ENCODE measurements around the gene HMGN1.

The HMGN1 gene

DNA sequence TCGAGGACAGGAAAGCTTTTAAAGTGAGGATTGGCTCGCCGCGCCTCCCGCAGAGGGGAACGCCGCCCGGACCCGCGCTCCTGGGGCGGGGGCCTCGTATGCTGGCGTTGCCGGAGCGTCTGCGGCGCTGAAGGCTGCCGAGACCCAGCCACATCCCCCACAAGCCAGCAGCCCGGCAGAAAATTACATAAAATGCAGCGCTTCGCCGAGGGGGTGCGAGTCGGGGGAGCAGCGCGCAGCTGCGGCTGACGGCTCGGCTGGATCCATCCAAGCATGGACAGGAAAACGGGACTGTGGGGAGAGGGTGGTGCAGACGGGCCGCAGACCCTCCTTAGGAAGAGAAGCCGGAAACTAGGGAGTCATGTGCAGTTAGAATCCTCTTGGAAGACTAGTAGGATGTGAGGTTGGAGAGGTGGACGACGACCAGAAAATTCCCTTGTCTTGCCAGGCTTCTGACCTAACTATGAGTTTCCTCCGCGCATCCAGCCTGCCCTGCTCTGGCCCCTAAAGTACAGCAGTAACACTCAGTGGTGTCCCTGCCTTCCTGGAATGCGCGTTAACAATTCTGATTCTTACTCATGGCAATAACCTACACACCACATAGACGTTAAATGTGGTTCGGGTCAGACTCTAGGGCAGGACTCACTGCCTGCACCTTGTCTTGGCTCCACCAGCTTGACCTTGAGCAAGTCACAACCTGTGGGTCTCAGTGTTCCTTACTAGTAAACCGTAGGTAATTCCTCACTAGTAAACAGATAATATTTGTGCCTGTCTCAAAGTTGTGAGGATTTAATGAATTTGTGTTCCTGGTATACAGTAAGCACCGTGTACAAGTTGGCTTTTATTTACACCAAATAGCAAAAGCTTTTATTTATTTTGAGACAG lies 34.5 kb downstream of the HMGN1 start:
- no peaks in the 10 kb centered on the region for H3K27me3 ChIP-seq (ENCODE audit: low read depth, low read length)
- peak overlapping the region; percentile 86 for H3K27ac ChIP-seq (ENCODE audit: low read length)
- peak overlapping the region; percentile 79 to 80 for H3K4me3 ChIP-seq (ENCODE audit: low read depth in 1 of 2, low read length in 2 of 2)
- H3K4me1 ChIP-seq (ENCODE audit: control insufficient read depth in 1 of 2, insufficient read depth in 2 of 2, low read length in 2 of 2) = peaks cover 0 to 12% of the 10 kb centered on the region in 2 donors
- H3K36me3 ChIP-seq (ENCODE audit: control insufficient read depth in 1 of 2, insufficient read depth in 2 of 2, low read length in 2 of 2) = peaks cover 0 to 4% of the 10 kb centered on the region in 2 donors
- no peaks in the 10 kb centered on the region for H3K9me3 ChIP-seq (ENCODE audit: control insufficient read depth in 1 of 2, low read length in 2 of 2)

DNA sequence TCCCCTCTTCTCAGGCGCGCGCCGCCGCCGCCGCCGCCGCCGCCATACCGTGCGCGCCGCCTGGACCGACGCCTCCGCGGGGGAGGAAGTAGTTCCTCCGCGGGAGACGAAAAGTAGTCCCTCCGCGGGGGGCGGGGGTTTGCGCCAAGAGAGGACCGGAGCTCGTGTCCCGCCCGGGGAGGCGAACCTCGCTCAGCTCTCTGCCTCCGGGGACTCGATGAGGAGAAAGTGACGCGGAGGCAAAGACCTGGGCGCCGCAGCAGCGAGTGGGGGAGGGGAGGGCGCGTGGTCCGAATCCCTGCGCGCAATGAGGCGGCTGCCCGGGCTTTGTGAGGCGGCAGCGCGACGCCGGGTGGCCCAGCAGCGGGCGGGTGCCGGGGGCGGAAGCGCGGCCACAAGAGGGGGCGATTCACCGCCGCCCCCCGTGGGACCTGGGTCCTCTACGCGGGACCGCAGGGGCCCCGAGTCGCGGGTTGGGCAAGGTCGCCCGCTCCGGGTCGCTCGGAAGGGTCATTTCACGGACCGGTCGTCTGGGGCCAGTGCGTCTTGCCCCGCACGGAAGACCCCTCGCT lies 35.2 kb downstream of the HMGN1 start, which contains the start of gene BRWD1:
TSS of gene BRWD1 (minus strand) at position 62 of the 572 bp plus-strand sequence. CDS start 141 bp downstream, outside the sequence.
- no peaks in the 10 kb centered on the region for H3K9me3 ChIP-seq (ENCODE audit: control insufficient read depth in 1 of 2, low read length in 2 of 2)
- H3K4me3 ChIP-seq (ENCODE audit: low read depth in 1 of 2, low read length in 2 of 2) = peak within 1 kb of the TSS; percentile 79 to 80
- peaks cover 0 to 12% of the 10 kb centered on the region in 2 donors for H3K4me1 ChIP-seq (ENCODE audit: control insufficient read depth in 1 of 2, insufficient read depth in 2 of 2, low read length in 2 of 2)
- peaks cover 1 to 4% of the 10 kb centered on the region in 2 donors for H3K36me3 ChIP-seq (ENCODE audit: control insufficient read depth in 1 of 2, insufficient read depth in 2 of 2, low read length in 2 of 2)
- H3K27me3 ChIP-seq (ENCODE audit: low read depth, low read length) = no peaks in the 10 kb centered on the region
- peak within 1 kb of the TSS; percentile 86 for H3K27ac ChIP-seq (ENCODE audit: low read length)

DNA sequence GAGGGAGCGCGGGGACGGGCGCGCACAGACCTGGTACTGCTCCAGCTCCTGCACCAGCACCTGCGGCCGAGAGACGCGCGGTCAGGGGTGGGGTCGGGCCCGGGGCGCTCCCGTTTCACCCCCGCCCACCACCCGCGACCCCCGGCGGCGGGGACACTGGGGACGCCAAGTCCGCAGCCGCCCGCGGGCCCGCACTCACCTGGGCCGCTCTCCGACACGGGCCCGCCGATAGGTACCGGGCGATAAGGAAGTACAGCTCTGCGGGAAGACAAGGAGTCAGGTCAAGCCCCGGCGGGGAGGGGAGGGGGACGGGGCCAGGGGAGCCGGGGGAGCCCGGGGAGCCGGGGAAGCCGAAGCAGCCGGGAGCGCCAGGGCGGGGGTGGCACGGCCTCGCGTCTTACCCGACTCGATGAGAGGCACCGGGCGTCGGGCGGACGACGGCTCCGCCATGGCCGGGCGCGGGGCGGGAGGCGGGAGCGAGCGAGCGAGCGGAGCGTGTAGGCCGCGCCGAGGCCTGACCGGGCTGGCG lies 35.8 kb downstream of the HMGN1 start:
- H3K9me3 ChIP-seq (ENCODE audit: control insufficient read depth in 1 of 2, low read length in 2 of 2) = no peaks in the 10 kb centered on the region
- peaks cover 4% of the 10 kb centered on the region in 2 donors for H3K36me3 ChIP-seq (ENCODE audit: control insufficient read depth in 1 of 2, insufficient read depth in 2 of 2, low read length in 2 of 2)
- H3K4me3 ChIP-seq (ENCODE audit: low read depth in 1 of 2, low read length in 2 of 2) = peak overlapping the region; percentile 16 to 80
- H3K27ac ChIP-seq (ENCODE audit: low read length) = no peak overlapping the region
- H3K27me3 ChIP-seq (ENCODE audit: low read depth, low read length) = no peaks in the 10 kb centered on the region
- H3K4me1 ChIP-seq (ENCODE audit: control insufficient read depth in 1 of 2, insufficient read depth in 2 of 2, low read length in 2 of 2) = peaks cover 0 to 12% of the 10 kb centered on the region in 2 donors

DNA sequence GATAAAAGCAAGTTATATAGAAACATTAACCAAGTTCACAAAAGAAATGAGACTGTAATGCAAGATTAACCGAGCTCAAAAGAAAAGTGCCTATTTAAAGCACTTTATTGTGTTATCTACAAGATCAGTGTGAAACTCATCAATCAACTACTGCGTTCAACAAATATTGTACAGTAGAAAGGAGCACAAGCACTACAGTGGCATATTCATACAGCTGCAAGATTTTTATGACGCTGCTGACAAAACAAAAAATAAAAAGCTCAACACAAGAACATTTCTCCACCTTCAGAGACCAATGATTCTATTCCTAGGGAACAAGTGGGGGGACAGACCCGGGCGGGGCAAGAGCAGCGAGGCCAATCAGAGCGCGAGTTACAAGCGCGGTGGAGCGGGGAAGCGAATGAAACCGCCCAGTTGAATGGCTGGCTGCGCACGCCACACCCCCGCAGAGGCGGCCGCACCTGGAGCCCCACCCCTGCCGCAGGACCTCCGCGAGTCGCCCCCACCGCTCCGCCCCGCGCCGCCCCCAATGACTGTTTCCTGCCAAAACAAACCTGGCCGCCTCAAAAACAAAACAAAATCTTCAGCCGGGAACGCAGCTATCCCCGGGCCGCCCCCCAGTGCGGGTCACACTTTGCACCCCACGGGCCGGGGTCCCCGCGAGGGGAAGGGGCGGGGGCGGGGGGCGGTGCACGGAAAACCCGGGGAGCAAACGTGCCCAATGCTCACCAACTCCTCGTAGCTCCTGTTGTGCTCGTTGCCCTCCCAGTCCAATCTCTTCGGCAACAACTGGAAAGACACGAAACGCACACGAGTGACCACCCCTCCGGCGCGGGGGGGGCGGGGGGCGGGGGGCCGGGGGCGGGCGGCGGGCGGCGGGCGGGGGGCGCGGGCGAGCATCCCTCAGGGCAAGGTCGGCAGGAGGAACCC lies 36.5 kb downstream of the HMGN1 start:
- Histone ChIP-seq H3K27ac (ENCODE audit: low read length) (no peak overlapping the region), H3K36me3 (ENCODE audit: control insufficient read depth in 1 of 2, insufficient read depth in 2 of 2, low read length in 2 of 2) (peaks cover 4% of the 10 kb centered on the region in 2 donors), H3K4me1 (ENCODE audit: control insufficient read depth in 1 of 2, insufficient read depth in 2 of 2, low read length in 2 of 2) (peaks cover 0 to 12% of the 10 kb centered on the region in 2 donors), H3K27me3 (ENCODE audit: low read depth, low read length) (no peaks in the 10 kb centered on the region), H3K9me3 (ENCODE audit: control insufficient read depth in 1 of 2, low read length in 2 of 2) (no peaks in the 10 kb centered on the region), H3K4me3 (ENCODE audit: low read depth in 1 of 2, low read length in 2 of 2) (peak overlapping the region; percentile 58 to 80)

DNA sequence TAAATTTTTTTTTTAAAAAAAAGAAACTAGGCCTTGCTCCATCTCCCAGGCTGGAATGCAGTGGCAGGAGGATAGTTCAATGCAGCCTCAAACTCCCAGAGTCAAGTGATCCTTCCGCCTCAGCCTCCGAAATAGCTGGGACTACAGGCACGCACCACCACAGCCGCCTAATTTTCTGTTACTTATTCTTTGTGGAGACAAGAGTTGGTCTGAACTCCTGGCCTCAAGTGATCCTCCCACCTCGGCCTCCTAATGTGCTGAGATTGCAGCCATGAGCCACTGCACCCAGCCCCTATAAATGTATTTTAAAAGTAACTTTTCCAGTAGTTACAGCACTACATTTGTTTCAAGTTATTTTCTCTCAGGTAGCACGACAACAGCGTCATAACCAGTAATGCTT lies 37.7 kb downstream of the HMGN1 start:
- H3K4me3 ChIP-seq (ENCODE audit: low read depth in 1 of 2, low read length in 2 of 2) = no peak overlapping the region
- peaks cover 4% of the 10 kb centered on the region in 2 donors for H3K36me3 ChIP-seq (ENCODE audit: control insufficient read depth in 1 of 2, insufficient read depth in 2 of 2, low read length in 2 of 2)
- no peaks in the 10 kb centered on the region for H3K27me3 ChIP-seq (ENCODE audit: low read depth, low read length)
- H3K27ac ChIP-seq (ENCODE audit: low read length) = no peak overlapping the region
- no peaks in the 10 kb centered on the region for H3K9me3 ChIP-seq (ENCODE audit: control insufficient read depth in 1 of 2, low read length in 2 of 2)
- peaks cover 0 to 12% of the 10 kb centered on the region in 2 donors for H3K4me1 ChIP-seq (ENCODE audit: control insufficient read depth in 1 of 2, insufficient read depth in 2 of 2, low read length in 2 of 2)

DNA sequence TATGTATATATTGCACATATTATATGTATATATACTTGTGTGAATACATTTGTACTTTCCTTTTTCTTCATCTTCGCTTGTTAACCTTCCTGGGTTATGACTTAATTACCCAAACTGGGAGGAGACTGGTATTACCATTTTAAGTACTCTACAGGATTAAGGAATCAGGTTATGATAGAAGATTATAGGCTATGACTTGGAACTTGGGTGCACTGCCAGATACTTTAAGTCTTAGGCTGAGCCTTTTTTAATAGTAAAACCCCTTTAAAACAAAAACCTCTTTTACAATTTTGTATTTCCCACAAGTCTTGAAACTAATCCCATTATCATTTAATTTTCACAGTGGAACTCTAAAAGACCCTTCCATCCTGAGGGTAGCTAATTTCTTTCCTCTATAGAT lies 41.4 kb downstream of the HMGN1 start:
- Histone ChIP-seq H3K4me3 (ENCODE audit: low read depth in 1 of 2, low read length in 2 of 2) (no peak overlapping the region), H3K9me3 (ENCODE audit: control insufficient read depth in 1 of 2, low read length in 2 of 2) (no peaks in the 10 kb centered on the region), H3K27me3 (ENCODE audit: low read depth, low read length) (no peaks in the 10 kb centered on the region), H3K4me1 (ENCODE audit: control insufficient read depth in 1 of 2, insufficient read depth in 2 of 2, low read length in 2 of 2) (peaks cover 0 to 12% of the 10 kb centered on the region in 2 donors), H3K36me3 (ENCODE audit: control insufficient read depth in 1 of 2, insufficient read depth in 2 of 2, low read length in 2 of 2) (peaks cover 4 to 11% of the 10 kb centered on the region in 2 donors), H3K27ac (ENCODE audit: low read length) (no peak overlapping the region)

DNA sequence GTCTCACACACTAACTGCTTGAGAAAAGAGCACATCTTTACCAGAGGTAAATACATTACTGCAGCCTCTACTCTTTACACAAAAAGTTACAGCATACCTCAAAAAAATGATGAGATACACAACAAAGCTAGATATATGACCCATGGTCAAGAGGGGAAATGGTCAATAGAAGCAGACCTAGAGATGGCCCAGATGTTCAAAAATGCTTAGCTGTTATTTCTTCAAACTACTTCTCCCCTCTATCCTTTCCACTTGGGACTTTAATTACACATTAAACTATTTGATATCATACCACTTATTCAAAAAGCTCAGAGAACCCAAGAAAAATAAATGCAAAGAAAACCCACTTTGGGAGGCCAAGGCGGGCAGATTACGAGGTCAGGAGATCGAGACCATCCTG lies 48.3 kb downstream of the HMGN1 start:
- H3K4me1 ChIP-seq (ENCODE audit: control insufficient read depth in 1 of 2, insufficient read depth in 2 of 2, low read length in 2 of 2) = no peaks in the 10 kb centered on the region
- peaks cover 0 to 11% of the 10 kb centered on the region in 2 donors for H3K9me3 ChIP-seq (ENCODE audit: control insufficient read depth in 1 of 2, low read length in 2 of 2)
- no peak overlapping the region for H3K27ac ChIP-seq (ENCODE audit: low read length)
- no peaks in the 10 kb centered on the region for H3K27me3 ChIP-seq (ENCODE audit: low read depth, low read length)
- no peak overlapping the region for H3K4me3 ChIP-seq (ENCODE audit: low read depth in 1 of 2, low read length in 2 of 2)
- peaks cover 10 to 27% of the 10 kb centered on the region in 2 donors for H3K36me3 ChIP-seq (ENCODE audit: control insufficient read depth in 1 of 2, insufficient read depth in 2 of 2, low read length in 2 of 2)

DNA sequence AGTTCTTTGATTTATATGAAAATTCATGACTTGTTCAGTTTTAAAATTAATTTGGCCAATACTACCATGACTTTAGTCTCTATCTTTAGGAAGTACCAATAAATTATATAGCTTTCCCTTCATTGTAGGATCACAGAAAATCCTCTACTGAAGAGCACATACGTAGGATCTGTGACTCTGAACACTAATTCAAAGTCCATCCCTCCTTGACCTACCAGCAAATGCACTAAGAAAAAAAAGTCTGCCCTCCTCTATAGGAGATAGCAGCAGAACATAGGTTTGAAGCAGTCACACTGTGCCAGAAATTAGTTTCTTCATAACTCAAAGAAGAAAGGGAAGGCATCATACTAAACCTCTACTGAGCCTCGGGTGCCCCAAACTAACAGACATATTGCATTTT lies 52.0 kb downstream of the HMGN1 start:
- H3K9me3 ChIP-seq (ENCODE audit: control insufficient read depth in 1 of 2, low read length in 2 of 2) = peaks cover 0 to 11% of the 10 kb centered on the region in 2 donors
- H3K27me3 ChIP-seq (ENCODE audit: low read depth, low read length) = no peaks in the 10 kb centered on the region
- no peak overlapping the region for H3K4me3 ChIP-seq (ENCODE audit: low read depth in 1 of 2, low read length in 2 of 2)
- peaks cover 35 to 43% of the 10 kb centered on the region in 2 donors for H3K36me3 ChIP-seq (ENCODE audit: control insufficient read depth in 1 of 2, insufficient read depth in 2 of 2, low read length in 2 of 2)
- no peak overlapping the region for H3K27ac ChIP-seq (ENCODE audit: low read length)
- H3K4me1 ChIP-seq (ENCODE audit: control insufficient read depth in 1 of 2, insufficient read depth in 2 of 2, low read length in 2 of 2) = no peaks in the 10 kb centered on the region

All from muscle layer of duodenum (tissue), 2 donors.